Mesenchymal stem cell (in vitro differentiated cells and primary cell): ENCODE measurements around the gene KCTD2.

Experiments used
- DNase-seq: peaks from one replicate; pipeline ENCODE4 v3.0.0-alpha.2; 2013
- H2AFZ ChIP-seq: one replicate; pipeline ENCODE4 v1.6.1; 2013; ENCODE audit warnings: low read depth, mild to moderate bottlenecking, control low read depth, inconsistent platforms, low read length, moderate library complexity
- H2AK5ac ChIP-seq: 2 replicates; pipeline ENCODE4 v1.6.1; 2013; ENCODE audit warnings: low read length, moderate library complexity, mild to moderate bottlenecking, inconsistent platforms; ENCODE audit not compliant: severe bottlenecking
- H2BK120ac ChIP-seq: one replicate; pipeline ENCODE4 v1.6.1; 2013; ENCODE audit warnings: low read depth, mild to moderate bottlenecking, inconsistent platforms, low read length, moderate library complexity
- H2BK12ac ChIP-seq, 2 experiments: one replicate each; pipeline ENCODE4 v1.6.1; 2013; ENCODE audit warnings: inconsistent platforms in 2 of 2, low read length in 2 of 2, mild to moderate bottlenecking in 2 of 2, moderate library complexity in 2 of 2, control low read depth in 1 of 2
- H2BK15ac ChIP-seq: one replicate; pipeline ENCODE4 v1.6.1; 2013; ENCODE audit warnings: mild to moderate bottlenecking, low read depth, inconsistent platforms; ENCODE audit not compliant: poor library complexity, severe bottlenecking
- H2BK5ac ChIP-seq: 2 replicates; pipeline ENCODE4 v1.6.1; 2013; ENCODE audit warnings: low read depth, mild to moderate bottlenecking, low read length, control low read depth, inconsistent platforms; ENCODE audit not compliant: poor library complexity, severe bottlenecking
- H3K14ac ChIP-seq, 2 experiments: one replicate each; pipeline ENCODE4 v1.6.1; 2013; ENCODE audit warnings: inconsistent platforms in 2 of 2, low read length in 2 of 2, control low read depth in 1 of 2, mild to moderate bottlenecking in 1 of 2, moderate library complexity in 1 of 2
- H3K18ac ChIP-seq, 2 experiments: one replicate each; pipeline ENCODE4 v1.6.1; 2013; ENCODE audit warnings: inconsistent platforms in 2 of 2, low read length in 2 of 2, control low read depth in 1 of 2, low read depth in 1 of 2, mild to moderate bottlenecking in 1 of 2
- H3K23ac ChIP-seq, 2 experiments: one replicate each; pipeline ENCODE4 v1.6.1; 2013; ENCODE audit warnings: inconsistent platforms in 2 of 2, low read length in 2 of 2, mild to moderate bottlenecking in 2 of 2, moderate library complexity in 2 of 2, control low read depth in 1 of 2
- H3K27ac ChIP-seq: 2 replicates; pipeline ENCODE4 v1.5.1; 2013; ENCODE audit warnings: mild to moderate bottlenecking, moderate library complexity, low read length, control low read depth, inconsistent platforms; ENCODE audit not compliant: poor library complexity, severe bottlenecking
- H3K27me3 ChIP-seq, 2 experiments: 2 replicates each; pipeline versions ENCODE4 v1.6.1 to v1.7.0; 2013; ENCODE audit warnings: low read length in 2 of 2, mild to moderate bottlenecking in 2 of 2, moderate library complexity in 2 of 2, control low read depth in 1 of 2, inconsistent platforms in 1 of 2; ENCODE audit not compliant: control insufficient read depth in 1 of 2, insufficient read depth in 1 of 2
- H3K36me3 ChIP-seq, 2 experiments: 2 replicates each; pipeline versions ENCODE4 v1.6.1 to v1.7.0; 2013; ENCODE audit warnings: low read length in 2 of 2, control low read depth in 1 of 2, inconsistent platforms in 1 of 2, low read depth in 1 of 2, mild to moderate bottlenecking in 1 of 2; ENCODE audit not compliant: insufficient read depth in 2 of 2, control insufficient read depth in 1 of 2
- H3K4ac ChIP-seq, 2 experiments: one replicate each; pipeline ENCODE4 v1.6.1; 2013; ENCODE audit warnings: inconsistent platforms in 2 of 2, low read length in 2 of 2, mild to moderate bottlenecking in 2 of 2, moderate library complexity in 2 of 2, control low read depth in 1 of 2, low read depth in 1 of 2
- H3K4me1 ChIP-seq: 2 replicates; pipeline ENCODE4 v1.6.1; 2013; ENCODE audit warnings: low read depth, low read length, control low read depth; ENCODE audit not compliant: control insufficient read depth, insufficient read depth
- H3K4me2 ChIP-seq: 2 replicates; pipeline ENCODE4 v1.6.1; 2013; ENCODE audit warnings: low read length, mild to moderate bottlenecking, inconsistent platforms; ENCODE audit not compliant: poor library complexity, severe bottlenecking
- H3K4me3 ChIP-seq, 2 experiments: 2 replicates each; pipeline versions ENCODE4 v1.5.1 to v1.7.0; 2013; ENCODE audit warnings: low read length in 2 of 2, mild to moderate bottlenecking in 2 of 2, control low read depth in 1 of 2, low read depth in 1 of 2; ENCODE audit not compliant: insufficient read depth in 1 of 2
- H3K79me1 ChIP-seq: replicated peaks from 2 replicates; pipeline ENCODE4 v1.6.1; 2013; ENCODE audit warnings: mild to moderate bottlenecking, control low read depth, low read length, inconsistent platforms; ENCODE audit not compliant: poor library complexity, severe bottlenecking
- H3K9ac ChIP-seq: 2 replicates; pipeline ENCODE4 v1.7.0; 2013; ENCODE audit warnings: mild to moderate bottlenecking, low read length, moderate library complexity
- H3K9me3 ChIP-seq: 2 replicates; pipeline ENCODE4 v1.7.0; 2013; ENCODE audit warnings: mild to moderate bottlenecking, low read length; ENCODE audit not compliant: control insufficient read depth
- H4K8ac ChIP-seq: one replicate; pipeline ENCODE4 v1.6.1; 2013; ENCODE audit warnings: inconsistent platforms, mild to moderate bottlenecking, low read length, moderate library complexity
- H4K91ac ChIP-seq: one replicate; pipeline ENCODE4 v1.6.1; 2013; ENCODE audit warnings: mild to moderate bottlenecking, low read length, inconsistent platforms
- WGBS: methylation state at CpG from one replicate; pipeline ENCODE4 v1.1.7; 2013; ENCODE audit warnings: mixed read lengths; 5-methylcytosine and 5-hydroxymethylcytosine counted together

KCTD2 gene

GRCh38 chr17:75030161-75030560 lies 16.9 kb upstream of the KCTD2 start:
- DNase-seq, result no peak
- H3K27ac ChIP-seq, result no peak overlapping the region
- no peak overlapping the region for H2BK120ac ChIP-seq
- H2BK5ac ChIP-seq, result no peak overlapping the region
- H3K4me1 ChIP-seq, result peaks cover 10% of the 10 kb centered on the region
- no peak overlapping the region for H3K14ac ChIP-seq
- H3K4me2 ChIP-seq, result no peak overlapping the region
- H3K9me3 ChIP-seq, result peaks cover 11% of the 10 kb centered on the region
- H2BK12ac ChIP-seq, result no peak overlapping the region
- no peak overlapping the region for H3K4me3 ChIP-seq
- no peak overlapping the region for H3K9ac ChIP-seq
- WGBS, result 83% methylated on average over 8 of the region's 8 CpGs
- H3K36me3 ChIP-seq, result peaks cover 2% of the 10 kb centered on the region in 2 experiments
- no peak overlapping the region for H2AK5ac ChIP-seq
- H4K8ac ChIP-seq, result no peak overlapping the region
- H2AFZ ChIP-seq, result no peak overlapping the region
- no peak overlapping the region for H3K18ac ChIP-seq
- H3K79me1 ChIP-seq, result no peaks in the 10 kb centered on the region
- no peak overlapping the region for H4K91ac ChIP-seq
- no peak overlapping the region for H3K23ac ChIP-seq
- H3K27me3 ChIP-seq, result no peaks in the 10 kb centered on the region
- no peak overlapping the region for H2BK15ac ChIP-seq
- no peak overlapping the region for H3K4ac ChIP-seq

- H2BK12ac ChIP-seq, result no peak overlapping the region
- no peaks in the 10 kb centered on the region for H3K27me3 ChIP-seq
- no peak overlapping the region for H4K91ac ChIP-seq
- H3K27ac ChIP-seq, result no peak overlapping the region
- H3K4ac ChIP-seq, result no peak overlapping the region
- H3K36me3 ChIP-seq, result peaks cover 0 to 6% of the 10 kb centered on the region in 2 experiments
- no peak overlapping the region for H2AK5ac ChIP-seq
- WGBS, result 54% methylated on average over 10 of the region's 10 CpGs
- H2BK15ac ChIP-seq, result no peak overlapping the region
- H3K4me1 ChIP-seq, result peaks cover 17% of the 10 kb centered on the region
- H2BK120ac ChIP-seq, result no peak overlapping the region
- no peak overlapping the region for H4K8ac ChIP-seq
- no peak overlapping the region for H2AFZ ChIP-seq
- no peak overlapping the region for H3K23ac ChIP-seq
- no peak overlapping the region for H3K18ac ChIP-seq
- H3K4me3 ChIP-seq, result peak overlapping the region in 1 of 2 experiments; percentile 93
- DNase-seq, result peak; percentile 79
- no peak overlapping the region for H2BK5ac ChIP-seq
- no peak overlapping the region for H3K4me2 ChIP-seq
- H3K79me1 ChIP-seq, result no peaks in the 10 kb centered on the region
- H3K9ac ChIP-seq, result peak overlapping the region; percentile 99
- no peak overlapping the region for H3K14ac ChIP-seq
- peaks cover 11% of the 10 kb centered on the region for H3K9me3 ChIP-seq
Observed at GRCh38 chr17:75031972-75032719, 14.9 kb upstream of the KCTD2 start.

GRCh38 chr17:75032720-75033280 lies 14.2 kb upstream of the KCTD2 start:
- no peak overlapping the region for H4K8ac ChIP-seq
- no peak overlapping the region for H3K27ac ChIP-seq
- no peak overlapping the region for H3K18ac ChIP-seq
- no peak overlapping the region for H2AK5ac ChIP-seq
- 58% methylated on average over 7 of the region's 13 CpGs for WGBS
- no peaks in the 10 kb centered on the region for H3K79me1 ChIP-seq
- no peak overlapping the region for H2BK5ac ChIP-seq
- no peak overlapping the region for H3K14ac ChIP-seq
- H3K4me1 ChIP-seq, result peaks cover 17% of the 10 kb centered on the region
- H3K36me3 ChIP-seq, result peaks cover 5 to 6% of the 10 kb centered on the region in 2 experiments
- H3K23ac ChIP-seq, result no peak overlapping the region
- H2BK12ac ChIP-seq, result no peak overlapping the region
- H2AFZ ChIP-seq, result no peak overlapping the region
- no peak overlapping the region for H3K4ac ChIP-seq
- no peaks in the 10 kb centered on the region for H3K27me3 ChIP-seq
- H3K9me3 ChIP-seq, result peaks cover 11% of the 10 kb centered on the region
- peak overlapping the region in 1 of 2 experiments; percentile 93 for H3K4me3 ChIP-seq
- no peak for DNase-seq
- peak overlapping the region; percentile 55 for H3K4me2 ChIP-seq
- no peak overlapping the region for H2BK15ac ChIP-seq
- H4K91ac ChIP-seq, result no peak overlapping the region
- peak overlapping the region; percentile 99 for H3K9ac ChIP-seq
- H2BK120ac ChIP-seq, result no peak overlapping the region

- Histone ChIP-seq H2BK15ac (no peak overlapping the region), H4K91ac (no peak overlapping the region), H2BK5ac (no peak overlapping the region), H3K36me3 (peaks cover 9 to 11% of the 10 kb centered on the region in 2 experiments), H3K27ac (peak overlapping the region; percentile 50), H2BK12ac (no peak overlapping the region), H3K9ac (peak overlapping the region; percentile 99), H3K4me1 (peaks cover 17% of the 10 kb centered on the region), H3K4me3 (peak overlapping the region; percentile 83 to 93), H3K23ac (no peak overlapping the region), H3K9me3 (peaks cover 11% of the 10 kb centered on the region), H2AK5ac (no peak overlapping the region), H3K14ac (no peak overlapping the region), H3K79me1 (peaks cover 3% of the 10 kb centered on the region), H3K18ac (no peak overlapping the region), H3K27me3 (no peaks in the 10 kb centered on the region), H2BK120ac (no peak overlapping the region), H3K4ac (peak overlapping the region in 1 of 2 experiments; percentile 25), H3K4me2 (peak overlapping the region; percentile 79), H4K8ac (no peak overlapping the region), H2AFZ (peak overlapping the region; percentile 72)
- under 1% methylated on average over 34 of the region's 36 CpGs for WGBS
- peak; percentile 95 for DNase-seq
Observed at GRCh38 chr17:75033346-75034235, 13.4 kb upstream of the KCTD2 start.
